ENCODE measurements around the gene ITM2C.
A peak's percentile ranks its signal among the peaks of the same experiment; 100 is the strongest.

ITM2C gene

GRCh38 chr2:230877759-230878598 lies 13.2 kb downstream of the ITM2C start:
- H3K36me3 ChIP-seq (ENCODE audit: low read length), result no peaks in the 10 kb centered on the region
- no peak overlapping the region for H3K4me3 ChIP-seq (ENCODE audit: insufficient read depth, low read length, poor library complexity, severe bottlenecking)
- no peak overlapping the region for H3K27ac ChIP-seq (ENCODE audit: low read depth, low read length)
- H3K9me2 ChIP-seq (replicated peaks; ENCODE audit: insufficient read depth, low read length), result no peaks in the 10 kb centered on the region
- no peaks in the 10 kb centered on the region for H3K9me3 ChIP-seq (ENCODE audit: insufficient read depth, low read length)
- H2AFZ ChIP-seq (ENCODE audit: low read depth, low read length, severe bottlenecking), result peak overlapping the region; percentile 18
- H3K9ac ChIP-seq (ENCODE audit: low read length), result no peak overlapping the region
- TF ChIP-seq EZH2phosphoT487 (conservative IDR thresholded peaks at IDR 0.05; ENCODE audit: low read length) (no peak), CTCF (IDR thresholded peaks at IDR 0.05; ENCODE audit: insufficient read depth, low read length, poor library complexity, severe bottlenecking) (no peak)
- no peaks in the 10 kb centered on the region for H3F3A ChIP-seq (ENCODE audit: insufficient read depth)
- no peaks in the 10 kb centered on the region for H3K79me2 ChIP-seq (ENCODE audit: insufficient read depth, low read length)
- no peaks in the 10 kb centered on the region for H3K27me3 ChIP-seq (ENCODE audit: low read length)
- no peaks in the 10 kb centered on the region for H4K20me1 ChIP-seq (ENCODE audit: low read depth, low read length)
- no peak overlapping the region for H3K4me2 ChIP-seq (ENCODE audit: low read depth, low read length, poor library complexity, severe bottlenecking)

- no peaks in the 10 kb centered on the region for H3K36me3 ChIP-seq (ENCODE audit: low read length)
- H3K4me3 ChIP-seq (ENCODE audit: insufficient read depth, low read length, poor library complexity, severe bottlenecking), result no peak overlapping the region
- no peaks in the 10 kb centered on the region for H4K20me1 ChIP-seq (ENCODE audit: low read depth, low read length)
- H3K9me3 ChIP-seq (ENCODE audit: insufficient read depth, low read length), result no peaks in the 10 kb centered on the region
- no peaks in the 10 kb centered on the region for H3K9me2 ChIP-seq (replicated peaks; ENCODE audit: insufficient read depth, low read length)
- H3K27me3 ChIP-seq (ENCODE audit: low read length), result no peaks in the 10 kb centered on the region
- no peak overlapping the region for H3K4me2 ChIP-seq (ENCODE audit: low read depth, low read length, poor library complexity, severe bottlenecking)
- TF ChIP-seq EZH2phosphoT487 (conservative IDR thresholded peaks at IDR 0.05; ENCODE audit: low read length) (no peak), CTCF (IDR thresholded peaks at IDR 0.05; ENCODE audit: insufficient read depth, low read length, poor library complexity, severe bottlenecking) (no peak)
- no peaks in the 10 kb centered on the region for H3K79me2 ChIP-seq (ENCODE audit: insufficient read depth, low read length)
- H2AFZ ChIP-seq (ENCODE audit: low read depth, low read length, severe bottlenecking), result no peak overlapping the region
- H3F3A ChIP-seq (ENCODE audit: insufficient read depth), result no peaks in the 10 kb centered on the region
- H3K9ac ChIP-seq (ENCODE audit: low read length), result no peak overlapping the region
- H3K27ac ChIP-seq (ENCODE audit: low read depth, low read length), result no peak overlapping the region
Measured at GRCh38 chr2:230878599-230879188, 14.0 kb downstream of the ITM2C start.

GRCh38 chr2:230879271-230879882 lies 14.6 kb downstream of the ITM2C start:
- Histone ChIP-seq H3K9ac (ENCODE audit: low read length) (no peak overlapping the region), H2AFZ (ENCODE audit: low read depth, low read length, severe bottlenecking) (no peak overlapping the region), H3K9me2 (replicated peaks; ENCODE audit: insufficient read depth, low read length) (no peaks in the 10 kb centered on the region), H3K4me3 (ENCODE audit: insufficient read depth, low read length, poor library complexity, severe bottlenecking) (no peak overlapping the region), H3K4me2 (ENCODE audit: low read depth, low read length, poor library complexity, severe bottlenecking) (no peak overlapping the region), H3F3A (ENCODE audit: insufficient read depth) (no peaks in the 10 kb centered on the region), H3K27me3 (ENCODE audit: low read length) (no peaks in the 10 kb centered on the region), H3K79me2 (ENCODE audit: insufficient read depth, low read length) (no peaks in the 10 kb centered on the region), H4K20me1 (ENCODE audit: low read depth, low read length) (no peaks in the 10 kb centered on the region), H3K36me3 (ENCODE audit: low read length) (no peaks in the 10 kb centered on the region), H3K27ac (ENCODE audit: low read depth, low read length) (no peak overlapping the region), H3K9me3 (ENCODE audit: insufficient read depth, low read length) (no peaks in the 10 kb centered on the region)
- TF ChIP-seq EZH2phosphoT487 (conservative IDR thresholded peaks at IDR 0.05; ENCODE audit: low read length), result no peak
